Measurements from ENCODE around the gene CLCN1.
A peak's percentile ranks its signal among the peaks of the same experiment; 100 is the strongest.

Gene CLCN1

DNA sequence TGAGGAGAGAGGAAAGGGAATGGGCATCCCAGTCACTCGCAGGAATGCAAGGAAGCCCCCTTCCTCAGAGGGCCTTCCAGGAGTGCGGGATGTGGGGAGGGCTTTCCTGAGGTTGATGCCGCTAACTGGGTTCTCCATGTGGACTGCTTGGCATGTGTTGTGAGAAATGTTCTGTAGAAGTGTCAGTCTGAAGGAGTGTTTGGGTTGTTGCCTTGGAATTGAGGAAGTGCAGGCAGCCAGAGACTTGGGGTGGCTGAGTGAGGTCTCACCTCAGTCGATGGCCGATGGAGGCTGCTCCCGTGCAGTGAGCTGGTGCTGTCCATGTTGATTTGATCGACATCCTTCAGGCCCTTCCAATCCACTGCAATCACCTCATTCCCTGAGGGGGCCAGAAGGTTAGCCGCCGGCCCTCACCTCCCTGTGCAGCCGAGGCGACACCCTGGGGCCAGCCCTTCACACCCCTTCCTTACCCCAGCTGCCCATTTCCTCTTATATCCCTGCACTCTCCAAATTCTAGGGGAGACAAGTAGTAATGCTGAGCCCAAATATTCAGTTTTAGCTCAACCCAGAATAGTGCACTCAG is 44.0 kb downstream of the CLCN1 start:
- TF ChIP-seq POLR2A (IDR thresholded peaks at IDR 0.05; ENCODE audit: low read depth, low read length), result no peak
- DNase-seq (ENCODE audit: insufficient read length, low spot score), result no peak
- FAIRE-seq, result no peak

GRCh38 chr7:143360788-143361551 is 45.1 kb downstream of the CLCN1 start:
- no peak for DNase-seq (ENCODE audit: insufficient read length, low spot score)
- FAIRE-seq, result no peak
- TF ChIP-seq POLR2A (IDR thresholded peaks at IDR 0.05; ENCODE audit: low read depth, low read length), result no peak

GRCh38 chr7:143361552-143362130 is 45.7 kb downstream of the CLCN1 start:
- no peak for TF ChIP-seq POLR2A (IDR thresholded peaks at IDR 0.05; ENCODE audit: low read depth, low read length)
- FAIRE-seq (no peak), DNase-seq (ENCODE audit: insufficient read length, low spot score) (no peak)

DNA sequence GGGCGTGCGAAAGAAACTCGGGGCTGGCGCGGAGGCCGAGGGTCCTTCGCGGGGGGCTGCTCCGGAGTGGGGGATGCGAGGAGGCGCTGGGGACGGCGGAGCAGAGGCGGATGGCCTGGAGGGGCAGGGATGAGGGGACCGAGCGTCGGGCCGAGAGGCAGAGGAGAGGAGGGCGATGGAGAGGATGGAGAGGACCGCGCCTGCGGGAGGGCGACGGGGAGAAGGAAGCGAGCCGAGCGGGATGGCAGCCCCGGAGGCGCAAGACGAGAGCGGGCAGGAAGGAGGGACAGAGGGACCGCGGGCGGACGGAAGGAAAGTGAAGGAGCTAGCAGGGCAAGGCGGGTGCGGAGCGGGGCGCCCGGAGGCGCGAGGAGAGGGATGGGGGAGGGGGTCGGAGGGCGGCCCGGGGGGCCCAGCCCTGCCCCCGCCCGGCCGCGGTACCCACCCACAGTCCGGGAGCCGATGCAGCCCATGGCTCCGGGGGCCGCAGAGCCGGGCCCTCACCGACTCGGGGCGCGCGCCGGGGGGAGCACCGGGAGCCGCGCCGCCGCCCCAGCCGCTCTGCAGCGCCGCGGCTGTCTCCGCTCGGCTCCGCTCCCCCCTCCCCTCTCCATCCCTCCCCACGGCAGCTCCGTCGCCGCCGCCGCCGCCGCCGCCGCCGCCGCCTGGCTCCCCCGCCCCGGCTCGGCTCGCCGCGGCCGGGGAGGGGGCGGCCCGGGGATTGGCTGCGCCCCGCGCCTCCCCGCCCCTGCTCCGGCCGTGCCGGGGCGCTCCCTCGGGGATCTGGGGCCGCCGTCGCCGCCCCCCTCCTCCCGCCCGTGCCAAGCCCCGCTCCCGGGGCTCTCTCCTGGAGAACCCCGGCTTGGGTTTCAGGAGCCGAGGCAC is 46.5 kb downstream of the CLCN1 start, which contains the start of gene FAM131B:
FAM131B (minus strand) TSS at position 583 of the 885 bp plus-strand sequence; CDS start at position 473, 110 bp downstream.
- no peak for TF ChIP-seq POLR2A (IDR thresholded peaks at IDR 0.05; ENCODE audit: low read depth, low read length)
- DNase-seq (ENCODE audit: insufficient read length, low spot score) (no peak), FAIRE-seq (no peak)

GRCh38 chr7:143363016-143363937 is 47.4 kb downstream of the CLCN1 start:
- FAIRE-seq, result no peak
- DNase-seq (ENCODE audit: insufficient read length, low spot score), result no peak
- TF ChIP-seq POLR2A (IDR thresholded peaks at IDR 0.05; ENCODE audit: low read depth, low read length), result no peak

DNA sequence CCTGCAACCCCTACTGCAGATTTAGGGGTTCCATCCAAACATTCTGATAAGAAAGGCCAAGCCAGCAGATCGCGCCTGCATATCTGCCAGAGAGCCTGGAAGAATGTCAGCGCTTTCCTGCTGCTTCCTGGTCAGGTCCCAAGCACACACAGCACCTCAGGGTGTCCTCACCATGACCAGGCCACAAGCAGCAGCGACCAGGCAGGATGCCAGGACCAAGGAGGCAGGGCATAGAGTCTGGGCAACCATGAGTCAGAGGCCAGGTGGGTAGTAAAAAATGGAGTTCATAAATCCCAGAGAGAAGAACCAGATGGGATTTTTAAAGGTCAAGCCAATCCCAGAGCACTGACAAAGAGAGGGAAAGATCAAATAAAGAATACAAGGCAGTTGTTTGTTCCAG is 52.1 kb downstream of the CLCN1 start:
- FAIRE-seq (peak; percentile 78), DNase-seq (ENCODE audit: insufficient read length, low spot score) (peak; percentile 93)
- no peak for TF ChIP-seq POLR2A (IDR thresholded peaks at IDR 0.05; ENCODE audit: low read depth, low read length)

- no peak for TF ChIP-seq POLR2A (IDR thresholded peaks at IDR 0.05; ENCODE audit: low read depth, low read length)
- DNase-seq (ENCODE audit: insufficient read length, low spot score) (no peak), FAIRE-seq (no peak)
Observed at GRCh38 chr7:143368387-143368786, 52.5 kb downstream of the CLCN1 start.

- DNase-seq (ENCODE audit: insufficient read length, low spot score) (no peak), FAIRE-seq (no peak)
- no peak for TF ChIP-seq POLR2A (IDR thresholded peaks at IDR 0.05; ENCODE audit: low read depth, low read length)
Observed at GRCh38 chr7:143369678-143370651, 54.1 kb downstream of the CLCN1 start.

- FAIRE-seq (peak; percentile 43), DNase-seq (ENCODE audit: insufficient read length, low spot score) (peak; percentile 69)
- TF ChIP-seq POLR2A (IDR thresholded peaks at IDR 0.05; ENCODE audit: low read depth, low read length), result no peak
Observed at GRCh38 chr7:143372070-143372469, 56.2 kb downstream of the CLCN1 start.

GRCh38 chr7:143373255-143373794 is 57.4 kb downstream of the CLCN1 start:
- no peak for FAIRE-seq
- TF ChIP-seq POLR2A (IDR thresholded peaks at IDR 0.05; ENCODE audit: low read depth, low read length), result no peak
- DNase-seq (ENCODE audit: insufficient read length, low spot score), result no peak

GRCh38 chr7:143374561-143374960 is 58.6 kb downstream of the CLCN1 start:
- no peak for TF ChIP-seq POLR2A (IDR thresholded peaks at IDR 0.05; ENCODE audit: low read depth, low read length)
- DNase-seq (ENCODE audit: insufficient read length, low spot score) (no peak), FAIRE-seq (no peak)

Measured in H54 (cell line).